Mammary epithelial cell (primary cell): ENCODE data around the gene VWA2.

Experiments
- EZH2 ChIP-seq: IDR thresholded peaks from 2 replicates; pipeline ENCODE4 v1.6.1; 2012; ENCODE audit warnings: low read length, inconsistent platforms, borderline replicate concordance
- TF ChIP-seq, protein P1 (sequence below), 2 donors: IDR thresholded peaks in 1 of 2; conservative IDR thresholded peaks in 1 of 2; 2 replicates each; pipeline ENCODE4 v1.5.1; 2011 to 2012; ENCODE audit warnings: inconsistent platforms in 2 of 2, low read length in 2 of 2, mild to moderate bottlenecking in 2 of 2, control low read depth in 1 of 2, low read depth in 1 of 2; ENCODE audit not compliant: insufficient read depth in 1 of 2; ENCODE audit errors: extremely low read depth in 1 of 2

DNA sequence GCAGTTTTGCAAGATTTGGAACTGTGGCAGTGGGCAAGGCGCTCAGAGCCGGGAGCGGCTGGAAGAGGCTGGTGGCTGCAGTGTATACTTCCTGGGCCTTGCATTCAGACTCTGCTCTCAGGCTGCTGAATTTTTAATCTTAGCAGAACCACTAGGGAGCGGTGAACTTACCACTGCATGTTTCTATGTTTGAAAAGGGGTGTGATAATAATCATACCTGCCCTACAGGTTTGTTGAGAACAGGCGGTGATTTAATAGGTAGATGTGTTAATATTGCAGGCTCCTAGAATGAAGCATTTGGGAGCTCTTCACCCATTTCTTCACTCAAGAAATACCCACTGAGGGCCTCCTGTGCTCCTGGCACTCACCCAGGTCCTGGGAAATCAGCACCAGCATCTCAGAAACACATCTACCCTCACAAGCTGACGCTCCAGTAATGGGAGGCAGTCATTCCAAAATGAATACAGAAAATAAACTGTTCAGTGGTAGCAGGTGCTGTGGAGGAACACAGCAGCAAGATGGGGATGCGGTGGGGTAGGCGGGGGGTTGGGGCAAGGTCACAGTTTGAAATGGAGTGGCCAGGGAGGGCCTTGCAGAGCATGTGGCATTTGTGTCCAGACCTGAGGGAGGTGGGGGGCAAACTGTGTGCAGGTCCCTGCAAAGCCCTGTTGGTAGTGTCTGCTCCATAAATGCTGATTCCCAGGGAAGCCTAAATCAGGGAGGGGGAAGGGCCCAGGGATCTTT, 41.0 kb downstream of the VWA2 start:
- TF ChIP-seq EZH2: no peak
- TF ChIP-seq, protein P1, sequence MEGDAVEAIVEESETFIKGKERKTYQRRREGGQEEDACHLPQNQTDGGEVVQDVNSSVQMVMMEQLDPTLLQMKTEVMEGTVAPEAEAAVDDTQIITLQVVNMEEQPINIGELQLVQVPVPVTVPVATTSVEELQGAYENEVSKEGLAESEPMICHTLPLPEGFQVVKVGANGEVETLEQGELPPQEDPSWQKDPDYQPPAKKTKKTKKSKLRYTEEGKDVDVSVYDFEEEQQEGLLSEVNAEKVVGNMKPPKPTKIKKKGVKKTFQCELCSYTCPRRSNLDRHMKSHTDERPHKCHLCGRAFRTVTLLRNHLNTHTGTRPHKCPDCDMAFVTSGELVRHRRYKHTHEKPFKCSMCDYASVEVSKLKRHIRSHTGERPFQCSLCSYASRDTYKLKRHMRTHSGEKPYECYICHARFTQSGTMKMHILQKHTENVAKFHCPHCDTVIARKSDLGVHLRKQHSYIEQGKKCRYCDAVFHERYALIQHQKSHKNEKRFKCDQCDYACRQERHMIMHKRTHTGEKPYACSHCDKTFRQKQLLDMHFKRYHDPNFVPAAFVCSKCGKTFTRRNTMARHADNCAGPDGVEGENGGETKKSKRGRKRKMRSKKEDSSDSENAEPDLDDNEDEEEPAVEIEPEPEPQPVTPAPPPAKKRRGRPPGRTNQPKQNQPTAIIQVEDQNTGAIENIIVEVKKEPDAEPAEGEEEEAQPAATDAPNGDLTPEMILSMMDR (conservative IDR thresholded peaks at IDR 0.05 in 1 of 2, IDR thresholded peaks at IDR 0.05 in 1 of 2; ENCODE audit: extremely low read depth in 1 of 2, insufficient read depth in 1 of 2, low read depth in 1 of 2, low read length in 2 of 2): no peak
